Measurements from ENCODE around the gene TBRG4.

Gene TBRG4

DNA sequence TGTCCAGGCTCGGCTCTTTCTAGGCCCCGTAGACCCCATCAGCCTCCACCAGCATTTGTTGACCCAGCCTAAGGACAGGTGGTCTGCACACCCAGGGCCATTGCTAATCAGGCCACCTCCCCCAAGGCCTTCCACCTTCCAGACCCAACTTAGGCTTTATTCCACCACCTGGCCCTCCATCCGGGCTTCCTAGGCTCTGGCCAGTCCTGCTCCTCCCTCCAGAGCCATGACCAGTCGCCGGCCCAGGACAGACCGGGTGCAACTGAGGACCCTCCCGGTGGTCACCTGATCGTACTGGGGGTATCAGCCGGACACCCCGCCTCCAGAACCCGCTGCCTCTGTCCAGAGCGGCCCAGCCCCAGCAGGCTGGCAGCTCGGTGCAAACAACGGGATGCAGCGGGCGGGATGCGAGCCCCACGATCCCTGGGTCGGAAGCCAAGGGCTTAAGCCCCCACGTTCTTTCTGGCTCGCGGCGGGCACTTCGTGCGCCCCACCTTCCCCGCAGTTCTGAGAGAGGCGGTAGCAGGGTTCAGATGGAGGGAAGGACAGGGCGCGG is 23.3 kb downstream of the TBRG4 start:
- H3K27ac ChIP-seq: no peak overlapping the region
- no peak for TF ChIP-seq ZFX (IDR thresholded peaks at IDR 0.05; ENCODE audit: borderline replicate concordance)
- TF ChIP-seq, protein P1, sequence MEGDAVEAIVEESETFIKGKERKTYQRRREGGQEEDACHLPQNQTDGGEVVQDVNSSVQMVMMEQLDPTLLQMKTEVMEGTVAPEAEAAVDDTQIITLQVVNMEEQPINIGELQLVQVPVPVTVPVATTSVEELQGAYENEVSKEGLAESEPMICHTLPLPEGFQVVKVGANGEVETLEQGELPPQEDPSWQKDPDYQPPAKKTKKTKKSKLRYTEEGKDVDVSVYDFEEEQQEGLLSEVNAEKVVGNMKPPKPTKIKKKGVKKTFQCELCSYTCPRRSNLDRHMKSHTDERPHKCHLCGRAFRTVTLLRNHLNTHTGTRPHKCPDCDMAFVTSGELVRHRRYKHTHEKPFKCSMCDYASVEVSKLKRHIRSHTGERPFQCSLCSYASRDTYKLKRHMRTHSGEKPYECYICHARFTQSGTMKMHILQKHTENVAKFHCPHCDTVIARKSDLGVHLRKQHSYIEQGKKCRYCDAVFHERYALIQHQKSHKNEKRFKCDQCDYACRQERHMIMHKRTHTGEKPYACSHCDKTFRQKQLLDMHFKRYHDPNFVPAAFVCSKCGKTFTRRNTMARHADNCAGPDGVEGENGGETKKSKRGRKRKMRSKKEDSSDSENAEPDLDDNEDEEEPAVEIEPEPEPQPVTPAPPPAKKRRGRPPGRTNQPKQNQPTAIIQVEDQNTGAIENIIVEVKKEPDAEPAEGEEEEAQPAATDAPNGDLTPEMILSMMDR (IDR thresholded peaks at IDR 0.05): no peak

DNA sequence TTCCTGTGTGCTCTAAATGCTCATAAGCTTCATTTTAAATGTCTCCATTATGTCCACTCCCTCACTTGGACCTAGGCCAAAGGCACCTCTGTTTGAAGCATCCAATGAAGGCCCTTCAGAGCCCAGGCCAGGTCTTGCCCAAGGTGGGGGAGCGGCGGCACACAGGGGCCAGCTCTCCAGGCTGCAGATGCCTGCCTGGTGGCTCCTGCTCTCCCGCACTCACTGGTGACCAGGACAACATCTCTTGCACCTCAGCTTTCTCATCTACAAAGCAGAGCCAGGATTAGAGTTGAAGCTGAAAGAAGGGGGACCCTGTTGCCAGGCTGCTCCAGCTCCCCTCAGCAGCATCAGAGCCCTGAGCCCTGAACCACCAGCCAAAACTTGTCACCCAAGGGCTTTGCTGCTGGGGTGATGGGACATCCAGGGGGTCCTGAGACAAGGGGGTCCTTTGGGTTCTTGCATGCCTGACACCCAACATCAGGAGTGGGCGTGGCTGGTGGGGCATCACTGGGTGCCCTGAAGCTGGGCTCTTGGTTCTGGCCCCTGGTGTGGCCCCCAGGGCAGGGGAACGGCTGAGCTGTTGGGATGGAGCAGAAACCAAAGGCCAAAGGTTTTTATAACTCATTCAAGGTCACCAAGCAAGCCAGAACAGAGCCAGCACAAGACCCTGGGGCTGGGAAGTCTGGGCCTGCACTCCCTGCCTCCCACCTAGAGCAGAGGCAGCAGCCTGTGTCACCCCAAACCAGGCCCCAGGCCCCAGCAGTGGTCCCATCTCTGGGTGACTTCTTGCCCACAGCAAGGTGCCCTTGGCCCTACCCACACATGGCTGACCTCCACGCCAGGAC is 24.0 kb downstream of the TBRG4 start:
- TF ChIP-seq ZFX (IDR thresholded peaks at IDR 0.05; ENCODE audit: borderline replicate concordance): no peak
- TF ChIP-seq, protein P1 (IDR thresholded peaks at IDR 0.05): no peak
- H3K27ac ChIP-seq: no peak overlapping the region

DNA sequence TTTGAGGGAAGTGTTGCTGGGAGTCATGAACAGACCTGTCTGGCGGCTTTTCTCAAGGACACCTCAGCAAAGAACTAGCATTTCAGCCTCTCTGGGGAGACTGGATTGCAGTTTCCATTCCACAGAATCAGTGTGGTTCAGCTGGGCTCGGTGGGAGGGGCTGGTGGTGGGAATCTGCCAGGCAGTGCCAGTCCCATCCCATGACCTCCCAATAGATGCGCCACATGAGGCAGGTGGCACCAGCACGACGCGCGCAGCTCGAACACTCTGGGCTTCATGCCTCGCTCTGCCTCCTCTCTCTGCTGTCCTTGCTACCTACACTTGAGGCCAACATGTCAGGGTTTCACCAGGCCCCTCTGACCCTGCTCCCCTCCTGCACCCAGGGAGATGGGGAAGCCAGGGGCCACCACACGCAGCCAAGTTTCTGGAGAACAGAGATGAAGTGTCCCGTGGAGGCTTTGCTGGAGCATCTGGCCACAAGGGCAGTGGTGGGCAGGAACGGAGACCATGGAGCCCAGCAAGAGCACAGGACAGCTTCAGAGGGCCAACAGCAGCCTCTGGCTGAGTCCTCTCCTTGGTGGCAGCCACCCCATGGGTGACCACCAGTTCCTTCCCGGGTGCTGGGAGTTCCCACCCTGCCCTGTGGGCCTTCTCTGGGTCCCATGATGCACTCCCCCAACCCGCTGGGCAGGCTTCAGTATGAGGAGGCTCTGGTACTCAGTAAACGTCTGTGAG is 25.0 kb downstream of the TBRG4 start:
- no peak overlapping the region for H3K27ac ChIP-seq
- no peak for TF ChIP-seq ZFX (IDR thresholded peaks at IDR 0.05; ENCODE audit: borderline replicate concordance)
- TF ChIP-seq, protein P1 (IDR thresholded peaks at IDR 0.05): no peak

DNA sequence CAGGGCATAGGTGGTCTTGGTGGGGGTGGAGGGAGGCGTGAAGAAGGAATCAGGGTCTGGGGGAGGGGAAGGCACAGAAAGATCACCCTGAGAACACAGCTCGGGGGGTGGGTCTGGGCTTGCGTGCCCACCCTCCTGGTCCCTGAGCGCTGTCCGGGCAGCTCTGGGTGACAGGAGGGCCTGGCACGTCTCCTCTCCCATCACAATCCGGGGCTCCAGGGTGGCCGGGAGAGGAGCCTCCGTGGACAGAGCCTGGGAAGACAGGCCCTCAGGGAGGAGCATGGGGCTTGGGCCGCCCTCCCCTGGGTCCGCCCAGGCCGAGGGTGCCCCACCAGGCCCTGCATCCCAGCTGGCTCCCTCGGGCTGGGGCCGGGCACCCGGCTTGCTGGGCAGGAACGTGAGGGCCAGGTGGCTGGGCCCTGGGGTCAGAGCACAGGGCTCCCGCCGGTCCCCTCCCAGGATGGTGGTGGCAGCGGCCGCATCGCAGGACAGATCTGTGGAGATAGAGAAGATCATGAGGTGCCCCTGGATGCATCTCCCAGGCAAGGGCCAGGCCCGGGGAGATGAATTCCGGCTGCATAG is 25.8 kb downstream of the TBRG4 start:
- no peak overlapping the region for H3K27ac ChIP-seq
- TF ChIP-seq ZFX (IDR thresholded peaks at IDR 0.05; ENCODE audit: borderline replicate concordance): no peak
- TF ChIP-seq, protein P1 (IDR thresholded peaks at IDR 0.05): no peak

DNA sequence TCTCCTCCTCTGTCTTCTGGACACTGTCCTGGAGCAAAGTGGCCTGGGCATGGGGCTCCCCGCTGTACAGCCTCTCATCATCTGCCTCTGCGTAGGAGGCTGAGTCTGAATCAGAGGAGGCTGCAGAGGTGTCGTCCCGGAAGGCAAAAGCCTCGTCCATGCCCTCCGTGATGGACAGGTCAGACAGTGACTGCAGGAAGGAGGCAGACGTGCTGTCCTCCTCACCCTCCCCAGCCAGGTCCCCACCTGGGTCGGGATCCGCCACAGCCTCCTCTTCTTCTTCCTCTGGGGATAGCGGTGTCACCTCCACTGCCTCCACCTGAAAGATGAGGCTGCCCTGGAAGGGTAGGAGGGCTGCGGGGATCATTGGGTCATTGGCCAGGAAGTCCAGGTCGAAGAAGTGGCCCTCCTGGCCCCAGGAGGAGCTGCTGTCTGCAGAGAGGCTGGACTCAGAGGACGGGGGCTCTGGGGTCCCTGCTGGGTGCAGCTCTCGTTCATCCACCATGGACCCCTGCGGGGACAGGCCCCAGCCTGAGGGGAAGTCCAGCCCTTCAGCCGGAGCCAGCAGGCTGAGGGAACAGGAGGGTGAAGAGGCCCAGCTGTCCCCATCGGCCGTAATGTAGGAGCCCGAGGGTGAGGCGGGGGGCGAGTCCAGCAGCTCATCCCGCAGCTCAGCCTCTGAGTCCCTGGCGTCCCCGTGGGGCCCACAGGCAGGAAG is 26.4 kb downstream of the TBRG4 start:
- no peak overlapping the region for H3K27ac ChIP-seq
- TF ChIP-seq ZFX (IDR thresholded peaks at IDR 0.05; ENCODE audit: borderline replicate concordance): no peak
- TF ChIP-seq, protein P1 (IDR thresholded peaks at IDR 0.05): no peak

DNA sequence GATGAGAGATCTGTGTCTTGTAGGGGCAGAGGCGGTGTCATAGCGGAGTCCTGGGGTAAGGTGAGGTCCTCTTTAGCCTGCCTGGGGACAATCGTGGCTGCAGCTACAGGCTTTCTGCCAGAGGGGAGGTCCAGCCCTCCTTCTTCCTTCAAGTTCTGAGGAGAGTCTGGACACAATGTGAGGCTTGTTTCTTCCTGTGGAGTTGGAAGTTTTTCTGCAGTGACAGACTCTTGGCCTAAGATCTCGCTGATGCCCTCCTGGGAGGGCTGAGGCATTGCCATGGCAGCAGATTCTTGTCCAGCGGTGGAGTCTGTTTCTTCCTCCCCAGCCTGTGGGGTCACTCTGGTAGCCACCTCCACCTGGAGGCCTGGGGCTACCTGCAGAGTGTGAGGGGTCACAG is 27.2 kb downstream of the TBRG4 start:
- TF ChIP-seq ZFX (IDR thresholded peaks at IDR 0.05; ENCODE audit: borderline replicate concordance): no peak
- TF ChIP-seq, protein P1 (IDR thresholded peaks at IDR 0.05): no peak
- no peak overlapping the region for H3K27ac ChIP-seq

Measured in 22Rv1 (cell line).